ENCODE data around the gene RORC.

The RORC gene

GRCh38 chr1:151847867-151848596 lies 16.4 kb upstream of the RORC start:
- no peak for DNase-seq

DNA sequence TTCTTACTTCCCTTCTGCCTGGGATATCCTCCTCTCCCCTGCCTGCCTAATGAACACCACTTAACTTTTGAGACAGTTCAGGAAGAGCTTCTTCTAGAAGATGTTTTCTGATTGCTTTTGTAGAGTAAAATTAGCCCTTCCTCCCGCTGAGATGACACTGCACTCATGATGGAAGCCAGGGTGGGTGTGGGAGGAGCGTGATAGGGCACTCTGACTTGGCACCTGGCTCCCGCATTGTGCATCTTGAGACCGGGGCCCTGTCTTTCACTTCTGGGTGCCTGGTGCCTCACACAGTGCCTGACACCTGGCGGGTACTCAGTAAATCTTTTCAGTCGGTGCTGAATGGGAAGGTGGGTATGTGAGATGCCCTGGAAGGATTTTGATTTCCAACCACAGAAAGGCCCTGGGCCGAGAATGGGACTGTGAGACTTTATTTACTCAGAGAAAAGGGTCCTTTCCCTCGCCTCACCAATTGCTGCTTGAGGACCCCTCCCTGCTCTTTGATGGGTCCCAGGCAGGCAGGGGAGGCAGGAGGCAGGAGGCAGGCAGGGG lies 15.2 kb upstream of the RORC start:
- DNase-seq: no peak

- DNase-seq: no peak
Observed at GRCh38 chr1:151846062-151846568, 14.5 kb upstream of the RORC start.

GRCh38 chr1:151843398-151843797 lies 11.8 kb upstream of the RORC start:
- DNase-seq: no peak

DNA sequence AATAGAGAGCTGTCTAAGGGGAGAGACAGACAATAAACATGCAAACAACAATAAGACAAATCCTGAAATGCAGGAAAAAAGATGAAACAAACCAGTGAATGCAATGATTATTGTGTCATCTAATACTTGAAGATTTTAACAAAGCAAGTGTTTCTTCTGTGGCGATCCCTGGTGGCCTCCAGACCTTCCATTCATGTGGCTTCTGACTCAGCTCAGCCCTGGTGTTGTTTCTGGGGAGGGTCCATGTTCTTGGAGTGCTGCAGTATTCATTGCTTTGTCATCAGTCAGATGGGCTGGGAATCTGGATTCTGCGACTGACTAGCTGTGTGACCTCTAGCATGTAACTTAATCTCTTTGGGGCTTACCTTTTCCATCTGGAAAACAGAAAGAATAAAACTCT lies 9.5 kb upstream of the RORC start:
- DNase-seq: no peak

GRCh38 chr1:151840421-151840820 lies 8.8 kb upstream of the RORC start:
- no peak for DNase-seq

- DNase-seq: peak; percentile 52
Observed at GRCh38 chr1:151839457-151840403, 8.1 kb upstream of the RORC start, which contains the start of gene C2CD4D. C2CD4D (minus strand) TSS chr1:151839820; CDS start chr1:151838989, 831 bp downstream.

DNA sequence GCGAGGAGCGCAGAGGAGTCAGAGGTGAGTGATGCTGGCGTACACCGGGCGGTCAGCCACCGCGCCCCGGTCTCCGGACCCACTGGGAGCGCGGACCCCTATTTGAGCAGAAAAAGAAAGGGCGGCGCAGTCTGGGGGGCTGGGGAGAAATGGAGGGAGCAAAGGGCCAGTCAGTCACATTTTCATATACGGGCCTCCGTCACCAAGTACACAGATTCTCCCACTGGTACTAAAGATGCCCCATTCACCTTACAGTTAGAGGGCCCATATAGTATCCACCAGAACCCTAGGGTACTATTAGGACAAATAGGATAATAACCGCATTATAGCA lies 7.4 kb upstream of the RORC start:
- DNase-seq: no peak

- no peak for DNase-seq
Observed at GRCh38 chr1:151838222-151839081, 6.8 kb upstream of the RORC start.

DNA sequence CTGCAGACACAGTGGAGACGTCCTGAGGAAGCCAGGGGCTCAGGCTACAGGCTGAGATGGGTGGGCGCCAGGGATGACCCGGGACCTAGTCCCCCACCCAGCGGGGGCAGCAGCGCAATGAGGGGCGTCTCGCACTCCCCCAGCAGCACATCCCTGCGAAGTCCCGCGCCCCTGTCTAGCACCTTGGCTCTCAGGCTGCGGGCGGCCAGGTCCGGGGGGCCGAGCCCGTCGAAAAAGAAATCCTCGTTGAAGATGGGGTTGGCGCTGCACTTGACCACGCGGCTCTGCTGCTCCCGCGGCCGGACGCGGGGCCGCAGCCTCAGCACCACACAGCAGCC lies 6.3 kb upstream of the RORC start:
- no peak for DNase-seq

- DNase-seq: no peak
Observed at GRCh38 chr1:151837197-151837596, 5.6 kb upstream of the RORC start.

DNA sequence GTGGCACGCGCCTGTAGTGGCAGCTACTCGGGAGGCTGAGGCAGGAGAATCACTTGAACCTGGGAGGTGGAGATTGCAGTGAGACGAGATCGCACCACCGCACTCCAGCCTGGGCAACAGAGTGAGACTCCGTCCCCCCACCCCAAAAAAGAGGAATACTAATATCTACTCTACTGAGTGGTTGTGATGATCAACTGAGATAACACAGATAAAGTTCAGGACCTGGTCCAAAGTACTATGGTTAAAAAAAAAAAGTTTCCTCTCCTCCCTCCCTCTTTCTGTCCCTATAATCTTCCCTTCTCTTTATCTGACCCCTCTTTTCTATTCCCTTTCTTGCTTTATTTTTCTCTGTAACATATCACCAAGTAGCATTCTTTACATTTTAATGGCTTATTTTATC lies 4.0 kb upstream of the RORC start:
- DNase-seq: no peak

- no peak for DNase-seq
Observed at GRCh38 chr1:151834239-151834638, 2.6 kb upstream of the RORC start.

DNA sequence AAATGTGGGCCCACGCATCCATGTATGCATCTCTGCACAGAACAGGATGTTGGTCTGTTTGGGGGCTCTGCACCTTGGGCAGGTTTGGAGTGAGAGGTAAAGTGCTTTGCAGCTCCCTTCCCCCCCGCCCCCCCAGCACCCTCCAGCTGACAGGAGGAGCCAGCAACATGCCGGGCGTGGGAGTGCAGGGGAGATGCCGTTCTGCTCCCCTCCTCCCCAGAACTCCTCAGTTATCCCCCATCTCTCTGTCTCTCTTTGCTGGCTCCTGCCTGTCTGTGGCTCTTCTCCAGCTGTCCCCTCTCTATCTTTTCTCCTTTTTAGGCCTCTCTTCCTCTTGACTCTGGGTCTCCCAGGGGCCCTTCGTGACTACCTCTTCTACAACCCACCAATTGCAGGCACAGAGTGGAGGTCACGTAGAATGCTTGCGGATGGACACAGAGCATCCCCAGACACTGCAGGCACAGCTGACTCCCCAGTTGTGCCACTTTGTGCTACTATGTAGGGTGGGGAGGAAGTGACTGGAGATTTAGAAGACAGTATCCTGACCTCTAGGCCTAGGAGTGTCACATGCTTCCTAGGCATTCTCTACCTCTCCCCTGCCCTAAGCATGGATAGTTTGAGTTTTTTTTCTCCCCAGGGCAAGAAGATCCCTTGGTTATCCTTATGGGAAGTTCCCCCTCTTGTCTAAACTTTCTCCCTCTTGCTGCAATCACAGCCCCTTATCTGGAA lies 1.7 kb upstream of the RORC start:
- no peak for DNase-seq

DNA sequence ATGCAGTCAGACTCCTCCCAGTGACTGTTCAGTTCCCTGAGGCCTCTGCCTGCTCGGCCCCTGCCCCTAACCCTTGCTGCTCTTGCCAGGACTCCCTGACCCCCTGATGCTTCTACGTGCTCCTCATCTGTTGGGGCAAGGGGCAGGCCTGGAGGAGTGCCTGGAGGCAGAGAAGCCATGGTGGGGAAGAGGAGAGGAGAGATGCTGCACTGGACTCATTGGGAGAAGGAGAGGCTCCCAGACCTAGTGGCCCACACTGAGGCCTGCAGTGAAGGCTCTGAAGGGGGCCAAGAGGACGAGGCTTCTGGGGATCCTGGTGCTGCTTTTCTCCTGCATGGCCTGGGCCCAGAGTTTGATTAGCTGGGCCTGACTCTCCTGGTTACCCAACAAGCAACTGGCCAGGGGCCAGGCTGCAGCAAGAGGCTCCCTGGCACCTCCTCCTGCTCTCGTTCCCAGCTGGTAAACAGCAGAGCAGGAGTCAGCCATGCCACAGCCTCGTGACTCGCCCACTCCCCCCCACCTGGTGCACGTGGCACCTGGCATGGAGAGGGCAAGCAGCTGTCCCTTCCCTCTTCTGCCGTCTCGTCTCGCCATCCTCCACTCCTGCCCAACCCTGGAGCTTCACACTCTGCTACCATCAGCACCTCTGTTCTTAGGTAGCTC lies 847 bp upstream of the RORC start:
- DNase-seq: peak; percentile 74

DNA sequence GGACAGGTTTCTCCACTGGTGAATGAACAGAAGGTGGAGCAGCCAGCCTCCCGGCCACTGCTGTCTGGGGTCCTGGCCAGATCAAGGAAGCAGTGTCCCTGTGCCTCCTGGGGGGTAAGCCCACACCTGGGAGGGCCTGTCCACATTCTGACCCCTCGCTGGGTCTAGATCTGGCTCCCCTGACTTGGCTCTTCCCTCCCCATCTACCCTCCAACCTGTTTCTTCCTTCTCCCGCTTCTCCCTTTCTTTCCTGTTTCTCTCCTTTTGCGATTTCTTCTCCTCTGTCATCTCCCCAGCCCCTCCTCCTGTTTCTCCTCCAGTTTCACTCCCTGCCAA lies 378 bp downstream of the RORC start:
- DNase-seq: no peak

DNA sequence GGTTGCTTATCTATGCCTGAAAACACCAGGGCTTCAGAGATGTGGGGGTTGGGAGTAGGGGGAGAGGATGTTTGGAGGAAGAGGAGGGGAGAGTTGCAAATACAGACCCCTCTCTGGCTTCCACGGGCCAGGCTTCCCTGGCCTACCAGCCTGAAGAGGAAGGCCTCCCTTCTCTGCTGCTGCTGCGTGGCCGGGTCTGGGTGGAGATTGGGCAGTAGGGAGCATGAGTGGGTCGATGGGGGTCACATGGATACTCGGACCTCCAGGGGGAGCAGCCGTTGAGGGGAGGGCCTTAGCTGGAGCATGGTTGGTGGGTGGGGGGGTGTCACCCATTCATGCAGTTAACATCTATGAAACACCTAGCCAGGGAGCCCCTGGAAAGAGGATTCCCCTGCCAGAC lies 1.5 kb downstream of the RORC start:
- no peak for DNase-seq

DNA sequence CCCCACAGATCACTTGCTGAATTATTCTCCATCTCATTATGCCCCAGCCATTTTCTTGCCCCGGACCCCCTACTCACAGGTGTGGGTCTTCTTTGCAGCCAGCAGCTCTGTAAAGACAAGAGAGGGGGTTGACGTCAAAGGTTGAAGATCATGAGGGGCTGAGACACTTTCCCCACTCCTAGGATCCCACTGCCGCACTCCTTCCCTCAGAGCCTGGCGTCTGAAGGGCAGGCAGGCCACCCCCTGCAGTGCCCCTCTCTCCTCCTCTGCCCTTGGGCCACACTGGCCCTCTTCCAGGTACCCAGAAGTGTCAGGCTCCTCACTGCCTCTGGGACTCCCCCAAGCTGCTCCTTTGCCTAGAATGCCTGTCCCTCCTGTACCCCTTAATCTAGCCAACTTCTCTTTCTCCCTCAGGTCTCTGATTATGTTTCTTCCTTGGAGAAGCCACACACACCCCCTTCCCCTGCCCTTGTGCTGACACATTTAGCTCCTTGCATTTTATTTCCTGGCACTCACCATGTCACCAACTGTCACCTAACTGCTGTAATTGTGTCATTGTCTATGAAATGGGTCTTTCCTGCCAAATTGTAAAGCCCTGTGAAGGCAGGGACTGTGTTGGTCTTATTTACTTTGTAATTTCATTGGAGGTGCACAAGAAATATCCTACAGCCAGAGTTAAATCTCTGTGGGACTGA lies 2.1 kb downstream of the RORC start:
- DNase-seq: no peak

DNA sequence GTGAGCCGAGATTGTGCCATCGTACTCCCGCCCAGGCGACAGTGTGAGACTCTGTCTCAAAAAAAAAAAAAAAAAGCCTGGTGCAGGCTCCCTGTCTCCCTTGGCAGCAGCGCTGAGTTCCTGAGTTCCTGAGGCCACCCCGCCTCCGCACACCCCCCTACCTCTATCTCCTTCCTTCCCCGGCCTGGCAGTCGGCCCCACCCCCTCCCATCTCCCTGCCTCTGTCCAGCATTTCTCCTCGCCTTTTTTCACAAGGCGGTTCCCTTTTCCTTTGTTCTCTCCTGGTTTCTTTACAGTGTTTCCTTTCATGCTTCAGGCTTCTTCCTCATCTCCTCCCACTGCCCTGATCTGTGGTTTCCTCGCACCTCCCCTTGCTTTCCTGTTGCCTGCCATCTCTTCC lies 2.7 kb downstream of the RORC start:
- DNase-seq: no peak

DNA sequence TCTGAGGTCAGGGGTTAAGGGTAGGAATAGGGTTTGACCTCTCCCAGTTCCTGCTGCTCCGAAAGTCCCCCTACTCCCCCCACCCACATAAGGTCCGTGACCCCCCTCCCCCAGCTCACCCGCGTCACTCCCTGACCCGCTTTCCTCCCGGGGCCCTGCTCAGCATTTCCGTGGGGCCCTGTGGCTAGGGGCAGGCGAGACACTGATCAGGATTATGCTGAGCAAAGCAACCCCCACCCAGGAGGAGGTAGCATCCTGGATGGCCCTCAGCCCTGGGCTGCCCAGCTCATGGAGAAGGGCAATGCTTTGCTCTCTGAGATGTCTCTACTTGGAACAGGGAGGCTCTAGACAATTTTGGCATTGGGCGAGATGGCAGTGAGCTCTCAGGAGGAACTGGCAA lies 3.7 kb downstream of the RORC start:
- DNase-seq: no peak

Data from NCI-H2029 treated with DMSO at 0.1 percent for 48 hours (cell line).